Ramos (cell line): ENCODE results near the gene DNA2.

ENCODE experiments used
- in situ Hi-C: fragments of 300-500 bp; cut with MboI; formaldehyde crosslinking; loops from one replicate; pipeline ENCODE4 v1.14.3; 2022; ENCODE audit warnings: low sequenced_read_pairs; ENCODE audit not compliant: unreplicated experiment

Gene DNA2

DNA sequence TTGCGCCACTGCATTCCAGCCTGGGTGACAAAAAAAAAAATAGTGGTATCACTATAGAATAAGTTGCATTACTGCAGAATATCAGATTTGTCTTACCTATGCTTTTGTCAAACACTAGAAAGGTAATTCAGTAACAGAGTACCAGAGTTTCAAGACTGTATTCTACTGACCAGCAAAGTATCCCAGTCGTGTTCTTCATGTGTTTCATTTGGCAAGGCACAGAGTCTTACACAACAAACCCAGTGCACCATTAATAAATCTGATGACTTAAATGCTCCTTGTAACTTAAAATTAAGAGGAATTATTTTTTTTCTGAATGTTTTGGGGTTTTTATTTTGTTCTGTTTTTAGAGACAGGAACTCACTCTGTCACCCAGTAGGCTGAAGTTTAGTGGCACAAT, 104.7 kb downstream of the DNA2 start:
- in situ Hi-C loops = no loop called here

DNA sequence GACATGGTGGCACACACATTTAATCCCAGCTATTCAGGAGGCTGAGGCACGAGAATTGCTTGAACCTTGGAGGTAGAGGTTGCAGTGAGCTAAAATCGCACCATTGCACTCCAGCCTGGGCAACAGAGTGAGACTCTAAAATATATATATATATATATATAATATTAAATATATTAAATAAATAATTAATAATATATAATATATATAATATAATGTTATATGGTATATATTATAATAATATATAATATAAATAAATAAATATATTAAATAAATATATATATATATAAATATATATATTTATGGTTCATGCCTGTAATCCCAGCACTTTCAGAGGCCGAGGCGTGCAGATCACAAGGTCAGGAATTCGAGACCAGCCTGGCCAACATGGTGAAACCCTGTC, 105.2 kb downstream of the DNA2 start:
- in situ Hi-C loops = no loop called here

DNA sequence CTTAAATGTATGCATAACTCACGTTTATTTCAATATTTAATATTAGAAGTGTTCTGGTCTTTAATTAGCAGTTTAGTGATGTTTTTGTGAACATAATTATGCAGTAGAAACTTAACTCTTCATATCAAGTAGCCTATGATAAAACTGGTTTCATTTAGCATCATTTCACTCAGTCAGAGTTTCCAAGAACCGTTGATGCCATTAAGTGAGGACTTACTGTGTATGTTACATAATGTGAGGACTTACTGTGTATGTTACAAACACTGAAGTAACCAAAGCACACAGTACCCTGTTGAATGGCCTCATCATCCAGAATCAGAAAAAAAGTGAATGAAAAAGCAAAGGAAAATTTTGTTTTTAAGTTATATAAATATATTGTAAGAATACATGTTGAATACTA, 106.2 kb downstream of the DNA2 start:
- in situ Hi-C loops = no loop called here

DNA sequence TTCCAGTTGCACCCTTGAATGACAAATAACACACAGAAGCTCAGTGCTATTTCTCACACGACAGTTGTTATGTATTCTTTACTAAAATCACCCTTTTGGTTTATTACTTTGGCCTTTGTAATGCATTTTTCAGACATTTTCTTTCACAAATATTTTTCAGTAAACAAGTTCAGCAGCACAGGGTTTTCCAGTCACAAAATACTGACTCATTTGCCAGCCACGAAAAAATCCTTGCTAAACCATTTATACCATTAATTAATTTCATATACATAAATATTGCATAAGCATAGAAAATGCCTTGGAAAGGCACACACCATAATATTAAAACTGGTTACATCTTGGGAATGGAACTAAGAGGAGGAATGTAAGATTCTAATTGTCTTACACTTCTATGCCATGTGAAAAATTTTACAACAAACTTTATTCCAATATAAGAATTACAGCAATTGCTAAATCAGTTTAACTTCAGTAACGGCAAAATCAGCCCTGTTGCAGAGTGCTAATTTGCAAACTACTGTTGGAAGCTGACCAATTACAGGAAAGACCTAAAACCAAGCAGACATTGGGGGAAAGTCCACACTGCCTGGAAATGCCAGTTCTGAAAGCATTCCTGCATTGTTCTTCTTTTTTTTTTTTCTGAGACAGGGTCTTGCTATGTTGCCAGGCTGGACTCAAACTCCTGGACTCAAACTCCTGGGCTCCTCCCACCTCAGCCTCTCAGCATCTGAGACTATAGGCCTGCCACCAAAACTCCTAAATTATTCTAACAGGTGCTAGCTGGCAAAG, 107.5 kb downstream of the DNA2 start:
- in situ Hi-C loops = no loop called here
